ENCODE results near the gene AKAP13.
"Not testable (repeated sequence)": the region's sequence is repeated elsewhere in the genome, so short reads cannot be mapped to it uniquely, and the experiment has no call there.

The AKAP13 gene

DNA sequence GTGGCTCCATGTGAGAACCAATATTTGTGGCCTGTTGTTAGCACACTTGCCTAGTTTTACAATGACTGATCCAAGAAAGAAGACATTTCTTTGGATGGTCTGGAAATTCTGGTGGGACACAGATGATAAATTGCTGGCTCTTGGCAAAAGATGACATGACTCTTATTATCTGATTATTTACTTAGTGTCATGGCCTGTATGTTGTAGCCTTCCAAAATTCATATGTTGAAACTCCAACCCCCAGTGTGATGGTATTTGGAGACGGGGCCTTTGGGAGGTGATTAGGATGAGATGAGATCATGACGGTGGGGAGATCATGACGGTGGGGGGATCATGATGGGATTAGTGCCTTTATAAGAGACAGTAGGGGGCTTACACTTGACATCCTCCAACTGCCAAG is 30.0 kb upstream of the AKAP13 start:
- DNase-seq, result no peak

DNA sequence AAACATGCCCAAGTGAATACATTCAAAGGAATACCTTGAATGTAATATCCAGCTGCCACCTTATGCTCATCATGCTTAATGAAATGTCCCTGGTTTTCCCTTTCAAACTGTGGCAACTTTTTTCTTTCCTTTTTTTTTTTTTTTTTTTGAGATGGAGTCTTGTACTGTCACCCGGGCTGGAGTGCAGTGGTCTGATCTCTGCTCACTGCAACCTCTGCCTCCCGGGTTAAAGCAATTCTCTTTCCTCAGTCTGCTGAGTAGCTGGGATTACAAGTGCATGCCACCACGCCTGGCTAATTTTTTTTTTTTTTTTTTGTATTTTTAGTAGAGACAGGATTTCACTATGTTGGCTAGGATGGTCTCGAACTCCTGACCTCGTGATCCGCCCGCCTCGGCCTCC is 28.9 kb upstream of the AKAP13 start:
- DNase-seq, result not testable (repeated sequence)

DNA sequence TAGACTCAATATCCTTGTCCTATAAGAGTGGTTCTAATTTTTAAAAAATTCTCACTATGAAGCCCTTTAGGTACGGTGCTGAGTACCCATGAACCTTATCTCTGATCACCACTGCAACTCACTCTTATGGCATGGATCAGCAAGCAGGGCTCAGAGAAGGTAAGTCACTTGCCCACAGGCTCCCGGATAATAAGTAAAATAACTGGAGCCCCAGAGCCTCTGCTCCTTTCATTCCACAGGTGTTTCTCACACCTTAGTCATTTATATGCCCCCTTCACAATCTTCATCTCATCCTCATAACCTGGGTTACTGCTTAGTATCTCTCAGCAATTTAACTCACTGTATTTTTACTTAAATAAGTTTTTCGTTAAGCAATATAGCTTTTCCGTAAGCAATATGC is 28.4 kb upstream of the AKAP13 start:
- no peak for DNase-seq

DNA sequence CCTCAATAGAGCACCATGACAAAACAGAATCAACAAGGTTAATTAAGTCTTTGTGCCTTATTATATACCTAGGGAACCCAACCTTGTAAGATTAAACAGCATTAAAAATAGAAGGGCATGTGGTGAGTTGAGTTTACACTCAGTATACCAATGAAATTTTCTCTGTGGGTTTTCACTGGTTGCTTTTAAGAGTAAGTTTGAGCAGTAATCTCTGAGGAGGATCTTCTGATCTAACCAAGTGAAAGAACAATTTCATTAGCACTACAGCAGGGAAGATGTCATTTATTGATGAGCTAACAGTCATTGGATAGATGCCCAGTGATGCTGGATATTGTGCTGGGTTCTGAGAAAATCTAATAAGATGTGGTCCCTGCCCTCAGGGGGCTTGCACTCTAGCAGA is 26.9 kb upstream of the AKAP13 start:
- DNase-seq, result no peak

DNA sequence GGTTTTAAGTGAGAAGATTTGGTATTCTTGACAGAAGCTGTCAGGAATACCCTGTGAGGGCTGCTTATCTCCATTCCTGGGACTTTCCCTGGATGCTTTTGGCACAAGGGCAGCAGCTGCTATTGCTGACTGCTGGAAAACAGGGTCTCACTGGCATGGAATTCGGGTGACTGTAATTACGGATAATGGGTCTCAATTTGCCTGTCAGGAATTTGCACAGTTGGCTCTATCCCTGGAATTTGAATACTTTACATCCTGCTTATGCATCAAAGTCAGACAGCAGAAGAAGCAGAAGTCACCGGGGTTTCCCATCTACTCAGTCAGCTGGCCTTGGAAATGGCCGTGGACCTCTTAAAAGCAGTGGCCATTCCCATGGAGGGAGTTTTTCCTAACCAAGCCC is 25.9 kb upstream of the AKAP13 start:
- DNase-seq, result no peak

DNA sequence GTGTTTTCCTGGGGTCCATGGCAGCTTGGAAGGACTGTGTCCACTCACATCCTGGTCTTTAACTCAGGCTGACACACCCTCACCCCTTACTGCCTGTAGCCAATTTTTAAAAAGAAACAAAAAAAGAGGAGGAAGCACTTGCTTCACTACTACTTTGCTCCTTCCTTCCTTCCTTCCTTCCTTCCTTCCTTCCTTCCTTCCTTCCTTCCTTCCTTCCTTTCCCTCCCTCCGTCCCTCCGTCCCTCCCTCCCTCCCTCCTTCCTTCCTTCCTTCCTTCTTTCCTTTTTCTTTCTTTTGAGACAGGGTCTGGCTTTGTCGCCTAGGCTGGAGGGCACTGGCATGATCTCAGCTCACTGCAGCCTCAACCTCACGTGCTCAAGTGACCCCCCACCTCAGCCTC is 25.5 kb upstream of the AKAP13 start:
- no peak for DNase-seq

DNA sequence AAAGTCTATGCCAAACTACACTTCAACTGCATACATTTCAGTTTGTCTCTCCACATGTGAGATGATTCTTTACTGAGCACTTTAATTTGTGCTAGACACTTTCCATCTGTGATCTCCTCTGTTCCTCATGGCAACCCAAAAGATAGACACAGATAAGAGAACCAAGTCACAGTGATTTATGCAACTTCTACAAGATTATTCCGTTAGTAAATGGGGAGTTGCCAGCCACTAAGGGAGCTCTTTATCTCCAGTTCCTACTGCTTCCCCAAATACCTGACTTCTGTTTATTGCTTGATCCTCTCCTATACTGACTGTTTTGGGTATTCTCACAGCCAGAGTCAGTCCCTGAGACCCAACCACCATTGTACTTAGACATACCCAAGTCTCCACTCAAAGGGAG is 24.1 kb upstream of the AKAP13 start:
- DNase-seq, result no peak

DNA sequence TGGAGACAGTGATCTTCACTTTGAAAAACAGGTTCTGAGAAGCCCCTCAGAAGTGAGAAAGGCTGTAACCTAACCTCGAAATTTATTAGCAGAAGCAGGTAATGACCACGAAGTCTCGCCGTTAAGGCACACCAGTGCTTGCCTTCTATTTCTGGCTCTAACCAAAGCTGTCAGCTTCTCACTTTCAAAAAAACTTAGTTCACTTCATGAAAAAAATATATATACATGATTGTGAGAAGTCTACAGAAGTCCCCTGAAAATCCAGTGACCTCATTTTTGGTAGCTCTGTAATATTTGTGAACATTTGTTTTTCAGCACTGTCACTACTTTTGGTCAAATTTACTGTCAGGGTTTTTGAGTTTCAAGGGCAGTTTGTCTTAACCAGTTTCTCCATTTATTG is 19.1 kb upstream of the AKAP13 start:
- no peak for DNase-seq

DNA sequence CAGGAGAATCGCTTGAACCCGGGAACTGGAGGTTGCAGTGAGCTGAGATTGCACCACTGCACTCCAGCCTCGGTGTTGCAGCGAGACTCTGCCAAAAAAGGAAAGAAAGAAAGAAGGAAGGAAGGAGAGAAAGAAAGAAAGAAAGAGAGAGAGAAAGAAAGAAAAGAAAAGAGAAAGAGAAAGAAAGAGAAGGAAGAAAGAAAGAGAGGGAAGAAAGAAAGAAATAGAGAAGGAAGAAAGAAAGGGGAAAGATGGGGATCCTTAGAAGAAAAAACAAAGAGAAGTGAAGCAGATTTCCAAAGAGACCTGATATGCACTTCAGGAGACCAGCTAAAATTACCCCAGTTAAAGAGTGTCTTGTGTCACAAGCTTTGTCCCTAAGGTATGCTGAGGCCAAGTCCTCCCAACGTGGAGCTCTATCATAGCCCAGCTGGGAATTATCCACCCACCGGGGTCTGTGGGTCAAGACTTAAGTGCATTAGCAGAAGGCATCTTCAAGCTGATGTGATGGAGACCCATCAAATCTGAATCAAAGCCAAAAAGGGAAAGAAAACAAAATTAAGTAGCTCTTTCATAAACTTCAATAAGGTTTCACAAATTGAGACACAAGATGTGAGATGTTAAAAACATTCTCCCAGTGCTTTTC is 17.8 kb upstream of the AKAP13 start:
- no peak for DNase-seq

DNA sequence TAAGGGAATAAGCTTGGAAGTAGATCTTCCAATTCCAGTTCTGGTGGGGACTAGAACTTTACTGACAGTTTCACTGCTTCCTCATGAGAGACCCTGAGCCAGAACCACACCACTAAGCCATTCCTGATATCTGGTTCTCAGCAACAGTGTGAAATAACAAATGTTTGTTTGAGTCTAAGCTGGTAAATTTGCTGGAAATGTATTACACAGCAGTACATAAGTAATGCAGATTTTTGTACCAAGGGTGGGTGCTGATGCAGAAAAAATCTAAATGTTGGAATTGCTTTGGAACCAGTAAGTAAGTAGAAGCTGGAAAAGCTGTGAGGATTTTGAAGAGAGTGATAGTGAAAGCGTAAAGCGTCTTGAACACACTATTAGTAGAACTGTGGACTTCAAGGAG is 14.4 kb upstream of the AKAP13 start:
- no peak for DNase-seq

DNA sequence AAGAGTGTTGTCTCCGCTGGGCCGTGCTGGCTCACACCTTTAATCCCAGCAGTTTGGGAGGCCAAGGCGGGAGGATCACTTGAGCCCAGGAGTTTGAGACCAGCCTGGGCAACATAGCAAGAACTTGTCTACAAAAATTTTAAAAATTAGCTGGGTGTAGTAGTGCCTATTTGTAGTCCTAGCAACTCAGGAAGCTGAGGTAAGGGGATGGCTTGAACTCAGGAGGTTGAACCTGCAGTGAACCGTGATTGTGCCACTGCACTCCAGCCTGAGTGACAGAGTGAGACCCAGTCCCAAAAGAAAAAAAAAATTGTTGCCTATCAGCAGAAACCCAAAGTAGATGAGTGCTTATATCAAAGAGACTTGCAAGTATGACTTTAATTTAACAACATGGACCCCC is 12.7 kb upstream of the AKAP13 start:
- DNase-seq, result no peak

DNA sequence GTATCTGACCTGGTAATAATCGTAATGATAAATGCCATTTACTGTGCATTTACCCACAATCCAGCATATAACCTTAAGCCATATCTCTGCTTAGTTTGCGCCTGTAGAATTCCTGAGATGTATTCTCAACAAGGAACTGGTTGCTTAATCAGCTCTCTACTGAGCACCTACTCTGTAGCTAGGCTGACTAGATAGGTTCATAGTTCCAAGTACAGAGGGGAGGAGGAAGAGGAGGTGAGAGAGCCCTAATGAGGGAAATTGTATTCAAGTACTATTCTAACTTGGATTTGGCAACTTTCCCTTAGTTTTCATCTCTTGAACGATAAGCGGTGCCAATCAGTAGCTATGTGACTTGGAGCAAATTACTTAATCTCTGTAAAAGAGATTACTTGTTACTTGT is 5.6 kb upstream of the AKAP13 start:
- no peak for DNase-seq

DNA sequence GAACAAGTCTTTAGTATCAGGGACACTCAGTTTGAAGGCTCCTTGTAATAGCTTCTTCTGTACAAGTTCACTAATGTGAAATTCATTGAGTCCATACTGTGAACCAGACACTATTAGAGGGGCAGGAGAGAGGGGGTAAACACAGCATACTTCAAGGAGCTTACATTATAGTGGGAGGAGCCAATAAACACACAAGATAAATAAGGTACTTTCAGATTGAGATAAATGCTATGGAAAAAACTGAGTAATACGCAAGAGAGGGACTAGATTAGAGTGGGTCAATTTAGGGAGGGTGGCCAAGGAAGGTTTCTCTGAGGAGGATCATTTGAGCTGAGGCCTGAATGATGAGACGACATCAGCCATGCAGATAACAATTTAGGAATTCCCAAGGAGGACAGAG is 3.1 kb upstream of the AKAP13 start:
- DNase-seq, result no peak

DNA sequence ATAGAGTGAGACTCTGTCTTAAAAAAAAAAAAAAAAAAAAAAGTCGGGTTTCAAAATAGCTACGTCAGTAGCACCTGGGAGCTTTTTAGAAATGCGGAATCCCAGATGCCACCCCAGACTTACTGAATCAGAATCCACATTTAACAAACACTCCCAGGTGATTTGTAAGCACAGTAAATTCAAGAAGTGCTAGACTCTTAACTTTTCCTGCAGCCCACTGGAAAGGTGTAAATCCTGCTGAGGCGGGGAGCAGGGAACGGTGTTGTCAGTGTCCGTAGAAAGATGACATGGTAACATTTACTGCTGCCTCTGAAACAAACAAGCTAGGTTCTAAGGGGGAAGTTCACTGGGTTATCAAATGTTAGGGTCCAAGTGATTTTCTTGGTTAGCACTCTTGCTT is 2.4 kb upstream of the AKAP13 start:
- DNase-seq, result no peak

DNA sequence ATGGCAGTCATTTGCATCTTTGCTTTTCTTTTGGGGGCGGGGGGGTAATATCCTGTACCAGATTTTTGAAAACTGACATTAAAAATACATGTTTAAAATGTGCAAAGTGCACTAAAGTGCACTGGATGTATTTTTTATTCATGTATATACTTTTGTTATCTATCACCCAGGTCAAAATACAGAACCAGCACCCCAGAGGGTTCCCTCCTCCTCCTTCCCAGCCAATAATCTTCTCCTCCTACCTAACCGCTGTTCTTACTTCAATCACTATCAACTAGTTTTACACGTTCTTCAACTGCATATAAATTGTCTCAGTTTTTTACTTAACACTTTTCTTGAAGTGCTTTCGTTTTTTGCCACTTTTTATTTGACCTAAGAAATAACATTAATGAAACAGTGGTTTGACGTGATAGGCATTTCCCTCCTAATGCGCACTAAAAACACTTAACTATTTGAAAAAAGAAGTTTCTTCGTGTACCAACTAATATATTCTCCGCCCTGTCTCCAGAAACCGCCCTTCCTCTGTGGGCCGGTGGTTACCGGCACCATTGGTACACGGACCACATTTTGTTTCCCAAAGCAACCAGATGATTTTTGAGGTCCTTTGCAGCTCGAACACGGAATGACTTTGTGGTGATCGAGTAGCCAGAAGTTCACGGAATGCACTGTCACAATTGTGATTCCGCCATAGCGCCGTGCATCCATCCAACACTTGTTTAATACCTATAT is 836 bp upstream of the AKAP13 start:
- peak; percentile 18 to 38 for DNase-seq

DNA sequence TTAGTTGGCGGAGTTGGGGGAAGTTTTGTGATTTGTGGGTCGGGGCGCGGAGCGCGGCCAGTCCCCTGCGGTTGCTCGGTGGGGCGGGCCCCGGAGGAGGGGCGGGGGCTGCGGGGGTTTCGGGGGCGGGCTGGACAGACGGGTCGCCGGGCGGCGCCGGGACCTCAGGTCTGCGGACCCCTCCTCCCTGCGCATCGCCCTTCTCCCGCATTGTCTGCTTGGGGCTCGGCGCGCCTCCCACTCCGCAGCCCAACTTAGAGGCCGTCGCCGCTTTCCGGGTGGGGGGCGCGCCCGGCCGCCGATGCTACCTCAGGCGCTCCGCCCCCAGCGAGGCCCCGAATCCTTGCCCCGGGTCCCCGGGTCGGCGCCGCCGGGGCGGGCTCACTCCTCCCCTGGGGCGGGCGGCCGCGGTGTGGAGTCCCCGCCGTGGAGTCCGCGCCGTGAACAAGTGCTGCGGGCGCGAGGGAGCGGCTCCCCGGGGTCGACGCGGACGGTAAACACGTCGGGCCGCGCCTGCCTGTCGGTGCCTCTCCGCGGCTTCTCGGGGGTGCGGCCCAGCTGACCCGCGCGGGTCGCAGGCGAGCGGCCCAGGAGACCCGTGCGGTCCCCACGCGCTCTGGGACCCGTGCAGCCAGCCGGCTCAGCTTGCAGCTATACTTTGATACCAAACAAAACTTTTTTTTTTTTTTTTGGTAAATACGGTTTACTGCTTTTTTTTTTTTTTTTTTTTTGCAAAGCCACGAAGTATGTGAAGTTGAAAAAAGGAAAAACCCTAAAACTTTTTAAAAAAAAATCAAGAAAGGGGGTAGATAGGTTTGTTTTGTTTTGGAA is 624 bp downstream of the AKAP13 start:
- peak; percentile 41 to 55 for DNase-seq

DNA sequence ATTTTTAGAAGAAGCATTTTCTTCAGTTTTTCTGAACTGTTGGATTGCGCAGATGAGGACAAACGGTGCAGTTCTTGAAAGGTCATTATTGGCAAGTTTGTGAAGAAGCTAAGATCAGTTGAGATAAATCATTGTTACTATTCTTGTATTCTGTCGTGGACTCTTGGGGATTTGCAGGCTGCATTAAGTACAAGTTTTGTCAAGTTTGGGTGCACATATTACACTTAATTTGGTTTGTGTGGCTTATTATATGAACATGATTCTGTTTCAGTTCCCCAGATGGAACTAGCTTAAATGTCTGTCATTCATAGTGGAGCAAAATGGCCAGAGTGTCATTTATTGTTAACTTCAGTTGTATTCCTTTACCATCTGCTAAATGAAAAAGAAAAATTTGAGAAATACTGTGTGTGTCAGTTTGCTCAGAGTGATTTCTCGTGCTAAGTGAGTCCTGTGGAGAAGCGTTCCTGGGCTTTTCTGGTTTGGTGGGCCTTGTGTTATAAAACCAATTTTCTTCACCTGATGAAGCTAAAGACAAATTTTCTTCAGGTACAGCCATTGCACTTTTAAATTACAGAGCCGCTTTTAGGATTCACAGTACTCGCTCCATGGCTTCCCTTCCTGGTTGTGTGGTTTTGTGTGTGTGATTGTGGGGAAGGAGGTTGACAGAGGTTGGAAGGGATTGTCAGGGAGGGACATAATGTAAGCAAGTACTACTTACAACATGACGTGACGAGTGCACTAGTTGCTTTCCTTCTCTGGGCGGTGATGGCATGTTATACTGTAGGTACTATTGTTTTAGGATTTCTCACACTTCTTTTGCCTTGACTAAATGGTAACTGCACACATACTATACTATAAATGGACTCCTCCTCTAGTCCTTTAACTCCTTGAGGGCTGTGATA is 1.7 kb downstream of the AKAP13 start:
- no peak for DNase-seq

DNA sequence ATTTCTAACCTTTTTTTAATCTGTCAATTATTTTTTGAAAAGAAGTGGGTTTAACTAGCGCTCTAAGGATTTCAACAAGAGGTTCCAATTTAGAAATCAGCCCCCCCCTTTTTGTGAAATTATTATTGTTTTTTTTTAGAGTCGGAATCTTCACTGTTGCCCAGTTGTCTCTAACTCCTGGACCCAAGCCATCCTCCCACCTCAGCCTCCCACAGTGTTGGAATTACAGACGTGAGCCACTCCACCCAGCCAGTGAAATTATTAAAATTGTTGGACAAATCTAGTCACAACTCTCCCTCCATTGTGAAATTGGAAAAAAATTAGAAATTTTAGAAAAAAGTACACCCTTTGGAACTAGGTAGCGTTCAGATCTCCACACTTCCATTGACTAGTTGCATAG is 2.5 kb downstream of the AKAP13 start:
- no peak for DNase-seq

DNA sequence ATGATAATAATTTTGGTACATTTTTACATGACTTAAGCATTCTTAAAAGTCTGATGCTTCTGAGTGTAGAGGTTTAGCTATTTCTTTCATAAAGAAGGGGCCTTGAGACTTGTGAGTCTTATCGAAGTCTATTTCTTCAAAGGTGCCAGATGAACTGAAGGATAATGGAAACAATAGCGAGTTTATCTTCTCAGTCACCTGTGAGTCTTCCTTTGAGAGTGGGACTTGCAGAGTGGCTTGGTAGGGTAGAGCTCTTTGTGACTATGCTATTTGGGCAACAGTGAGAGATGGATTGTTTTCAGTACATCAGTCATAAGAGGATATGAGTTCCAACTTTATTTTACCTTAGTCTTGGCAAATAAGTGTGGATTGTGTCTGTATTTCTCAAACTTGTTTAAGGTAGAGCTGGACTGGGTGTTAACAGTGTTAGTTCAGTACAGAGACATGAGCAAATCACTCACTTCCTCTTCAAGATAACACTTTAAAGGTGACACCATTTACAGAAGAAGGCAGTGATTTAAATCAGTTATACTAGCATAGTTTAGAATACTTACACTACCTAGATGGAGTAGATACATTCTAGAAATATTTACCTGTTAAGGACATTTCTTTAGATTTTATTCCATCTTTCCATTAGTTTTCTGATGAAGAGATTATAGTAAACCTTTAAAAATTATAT is 3.2 kb downstream of the AKAP13 start:
- no peak for DNase-seq

DNA sequence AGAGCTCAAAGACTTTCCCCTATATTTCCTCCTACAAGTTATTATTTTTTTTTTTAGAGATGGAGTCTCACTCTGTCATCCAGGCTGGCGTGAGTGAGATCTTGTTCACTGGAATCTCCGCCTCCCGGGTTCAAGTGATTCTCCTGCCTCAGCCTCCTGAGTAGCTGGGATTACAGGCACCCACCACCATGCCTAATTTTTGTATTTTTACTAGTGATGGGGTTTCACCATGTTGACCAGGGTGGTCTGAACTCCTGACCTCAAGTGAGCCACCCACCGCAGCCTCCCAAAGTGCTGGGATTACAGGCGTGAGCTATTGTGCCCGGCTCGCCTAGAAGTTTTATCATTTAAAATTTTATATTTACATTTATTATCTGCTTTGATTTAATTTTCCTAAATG is 5.9 kb downstream of the AKAP13 start:
- DNase-seq, result no peak

DNA sequence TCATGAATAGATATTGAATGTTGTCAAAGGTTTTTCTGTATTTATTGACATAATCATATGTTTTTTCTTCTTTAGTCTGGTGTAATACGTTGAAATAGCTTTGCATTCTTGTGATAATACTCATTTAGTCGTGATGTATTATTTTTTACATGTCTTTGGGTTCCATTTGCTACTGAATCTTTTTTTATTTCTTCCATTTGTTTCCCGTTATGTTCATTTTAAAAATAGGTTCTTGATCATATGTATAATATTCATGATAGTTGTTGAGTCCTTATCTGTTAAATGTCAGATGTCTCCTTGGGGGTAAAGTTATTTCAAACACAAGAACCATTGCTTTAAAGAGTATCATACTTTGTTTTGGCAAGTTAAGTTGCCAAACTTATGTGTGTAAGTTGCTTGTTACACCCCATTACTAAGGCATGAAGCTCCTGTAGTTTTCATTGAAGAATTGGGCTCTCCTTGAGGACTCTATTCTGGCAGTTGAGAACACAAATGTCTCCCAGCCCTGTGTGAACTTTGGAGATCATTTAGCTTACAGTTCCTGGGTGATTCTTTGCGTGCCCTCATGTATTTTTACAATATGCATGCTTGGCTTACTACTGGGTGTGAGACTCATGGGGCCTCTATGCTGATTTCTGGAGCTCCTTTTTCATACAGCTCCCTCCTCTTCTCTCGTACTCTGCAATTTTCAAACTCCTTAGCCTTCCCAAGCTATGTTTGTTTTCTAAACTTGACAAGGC is 8.3 kb downstream of the AKAP13 start:
- DNase-seq, result no peak

DNA sequence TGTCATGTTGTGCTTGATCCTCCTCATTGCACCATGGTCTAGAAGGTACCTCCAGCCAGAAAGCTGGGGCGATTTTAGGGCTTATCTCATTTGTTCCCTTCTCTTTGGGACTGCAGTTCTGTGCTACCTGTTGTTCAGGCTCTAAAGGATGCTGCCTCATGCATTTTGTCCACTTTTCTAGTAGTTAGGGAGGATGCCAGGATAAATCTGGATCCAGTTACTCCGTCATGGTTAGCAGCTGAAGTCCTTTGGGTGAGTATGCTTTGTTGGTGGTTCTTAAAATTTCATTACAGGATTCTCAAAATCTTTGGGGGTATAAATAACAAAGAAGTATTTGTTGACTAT is 8.9 kb downstream of the AKAP13 start:
- no peak for DNase-seq

All from activated CD4-positive, alpha-beta T cell treated with anti-CD3 and anti-CD28 coated beads for 4 hours (primary cell).